GM23338 (cell line): ENCODE measurements around the gene FAM168A. TPM values are rescaled to one million over a fixed set of nuclear protein-coding genes. Genes with fewer than 3 reads are reported as not detected.
A peak's percentile ranks its signal among the peaks of the same experiment; 100 is the strongest.

ENCODE experiments used
- ATAC-seq: fragments of 200-7000 bp; cut with Tn5 transposase; 3 replicates; pipeline ENCODE4 v1.9.1; 2020
- DNase-seq: peaks from one replicate; pipeline ENCODE4 v3.0.0-alpha.2; 2015; ENCODE audit warnings: low spot score
- H2AFZ ChIP-seq: fragments of 200-600 bp; sonication (generic); 2 replicates; pipeline ENCODE4 v1.8.0; 2016; ENCODE audit warnings: antibody characterized with exemption, mild to moderate bottlenecking, moderate library complexity
- H3F3A ChIP-seq: fragments of 200-600 bp; sonication (generic); replicated peaks from 2 replicates; pipeline ENCODE4 v1.8.0; 2017; ENCODE audit warnings: antibody characterized with exemption, mixed run types, low read depth
- H3K27ac ChIP-seq: fragments of 200-600 bp; sonication (generic); 2 replicates; pipeline ENCODE4 v1.6.1; 2016; ENCODE audit warnings: low read depth
- H3K27me3 ChIP-seq: fragments of 200-600 bp; sonication (generic); 2 replicates; pipeline ENCODE4 v1.8.0; 2016; ENCODE audit warnings: mild to moderate bottlenecking, mixed run types, moderate library complexity; ENCODE audit not compliant: insufficient read depth
- H3K36me3 ChIP-seq: fragments of 200-600 bp; sonication (generic); 2 replicates; pipeline ENCODE4 v1.8.0; 2016; ENCODE audit warnings: mild to moderate bottlenecking; ENCODE audit not compliant: insufficient read depth
- H3K4me1 ChIP-seq: fragments of 200-600 bp; sonication (generic); 2 replicates; pipeline ENCODE4 v1.8.0; 2016; ENCODE audit warnings: mild to moderate bottlenecking, moderate library complexity; ENCODE audit not compliant: insufficient read depth
- H3K4me2 ChIP-seq: fragments of 200-600 bp; sonication (generic); 2 replicates; pipeline ENCODE4 v1.7.1; 2017; ENCODE audit warnings: mixed run types
- H3K4me3 ChIP-seq: fragments of 200-600 bp; sonication (generic); 2 replicates; pipeline ENCODE4 v1.6.1; 2016; ENCODE audit warnings: mixed run types
- H3K79me2 ChIP-seq: fragments of 200-600 bp; sonication (generic); replicated peaks from 2 replicates; pipeline ENCODE4 v1.8.0; 2017; ENCODE audit warnings: mild to moderate bottlenecking; ENCODE audit not compliant: insufficient read depth
- H3K9me2 ChIP-seq: fragments of 200-600 bp; sonication (generic); 2 replicates; pipeline ENCODE4 v1.8.0; 2017; ENCODE audit not compliant: insufficient read depth
- H4K20me1 ChIP-seq: fragments of 200-600 bp; sonication (generic); replicated peaks from 2 replicates; pipeline ENCODE4 v1.8.0; 2017; ENCODE audit warnings: mild to moderate bottlenecking; ENCODE audit not compliant: insufficient read depth
- H3K27ac Mint-ChIP-seq: 2 replicates; pipeline ENCODE4 v1.8.0; 2020; ENCODE audit warnings: inconsistent platforms, mild to moderate bottlenecking, moderate library complexity, mixed read lengths
- H3K27me3 Mint-ChIP-seq: 3 replicates; pipeline ENCODE4 v1.8.0; 2022; ENCODE audit warnings: low read depth, mild to moderate bottlenecking, moderate library complexity, mixed read lengths, inconsistent platforms; ENCODE audit not compliant: insufficient read depth, poor library complexity
- H3K36me3 Mint-ChIP-seq: 3 replicates; pipeline ENCODE4 v1.8.0; 2021; ENCODE audit warnings: low read depth, mild to moderate bottlenecking, inconsistent platforms, moderate library complexity, mixed read lengths
- H3K4me1 Mint-ChIP-seq: 3 replicates; pipeline ENCODE4 v1.8.0; 2020; ENCODE audit warnings: mild to moderate bottlenecking, inconsistent platforms, mixed read lengths
- H3K4me3 Mint-ChIP-seq: 3 replicates; pipeline ENCODE4 v1.8.0; 2021; ENCODE audit warnings: moderate library complexity, mild to moderate bottlenecking, inconsistent platforms, mixed read lengths
- H3K9me3 Mint-ChIP-seq: 3 replicates; pipeline ENCODE4 v1.8.0; 2020; ENCODE audit warnings: moderate library complexity, mild to moderate bottlenecking, inconsistent platforms, mixed read lengths
- CREB1 ChIP-seq: fragments of 250-450 bp; sonication (Bioruptor Pico); IDR thresholded peaks from 2 replicates; pipeline ENCODE4 v1.5.0; 2020; ENCODE audit warnings: low read depth, mild to moderate bottlenecking, moderate library complexity
- CTCF ChIP-seq, 2 experiments: fragments of 200-600 bp in 1 of 2; sonication (generic) in 1 of 2; conservative IDR thresholded peaks; 2 replicates each; pipeline versions ENCODE4 v1.5.1 to v1.6.1; 2016 to 2017; ENCODE audit warnings: antibody characterized with exemption in 2 of 2, low read depth in 2 of 2, mild to moderate bottlenecking in 2 of 2, moderate library complexity in 1 of 2
- ETS1 ChIP-seq: IDR thresholded peaks from 2 replicates; pipeline ENCODE4 v1.6.1; 2016; ENCODE audit warnings: antibody characterized with exemption
- EZH2phosphoT487 ChIP-seq: fragments of 200-600 bp; sonication (generic); IDR thresholded peaks from one replicate; pipeline ENCODE4 v1.8.1; 2018; ENCODE audit warnings: antibody characterized with exemption; ENCODE audit not compliant: unreplicated experiment
- JUNB ChIP-seq: IDR thresholded peaks from one replicate; pipeline ENCODE4 v1.6.1; 2016; ENCODE audit warnings: antibody characterized with exemption; ENCODE audit not compliant: unreplicated experiment
- NANOG ChIP-seq: IDR thresholded peaks from 2 replicates; pipeline ENCODE4 v1.6.1; 2016; ENCODE audit warnings: antibody characterized with exemption, borderline replicate concordance
- POLR2AphosphoS5 ChIP-seq: IDR thresholded peaks from 2 replicates; pipeline ENCODE4 v1.6.1; 2016; ENCODE audit warnings: antibody characterized with exemption, low read depth
- STAT1 ChIP-seq: IDR thresholded peaks from one replicate; pipeline ENCODE4 v1.6.1; 2016; ENCODE audit warnings: antibody characterized with exemption; ENCODE audit not compliant: unreplicated experiment
- ZNF114 ChIP-seq: fragments of 250-450 bp; sonication (Bioruptor Pico); IDR thresholded peaks from 2 replicates; pipeline ENCODE4 v1.5.0; 2020; ENCODE audit warnings: mild to moderate bottlenecking, moderate library complexity
- ZNF462 ChIP-seq: fragments of 250-450 bp; sonication (Bioruptor Pico); IDR thresholded peaks from 2 replicates; pipeline ENCODE4 v1.5.0; 2020; ENCODE audit warnings: mild to moderate bottlenecking, moderate library complexity
- polyA plus RNA-seq: library from polyadenylated mRNA; unstranded; fragments of >200 nt; fragmentation: Nextera tagmentation; extraction: Ambion mirVana; gene quantifications from 2 replicates; pipeline ENCODE4 v1.2.1, GENCODE V29; 2016
- total RNA-seq: library from RNA; depleted of rRNA; stranded (reverse); fragments of >200 nt; shearing (Covaris generic); gene quantifications from 2 replicates; pipeline ENCODE4 v1.2.3, GENCODE V29; 2014
- TF ChIP-seq, protein P1 (sequence below): IDR thresholded peaks from one replicate; pipeline ENCODE4 v1.6.1; 2018; ENCODE audit warnings: antibody characterized with exemption; ENCODE audit not compliant: unreplicated experiment

Gene FAM168A
- total and polyA plus RNA-seq, 2 experiments from 2014 or later = 8.0 to 20.3 TPM

DNA sequence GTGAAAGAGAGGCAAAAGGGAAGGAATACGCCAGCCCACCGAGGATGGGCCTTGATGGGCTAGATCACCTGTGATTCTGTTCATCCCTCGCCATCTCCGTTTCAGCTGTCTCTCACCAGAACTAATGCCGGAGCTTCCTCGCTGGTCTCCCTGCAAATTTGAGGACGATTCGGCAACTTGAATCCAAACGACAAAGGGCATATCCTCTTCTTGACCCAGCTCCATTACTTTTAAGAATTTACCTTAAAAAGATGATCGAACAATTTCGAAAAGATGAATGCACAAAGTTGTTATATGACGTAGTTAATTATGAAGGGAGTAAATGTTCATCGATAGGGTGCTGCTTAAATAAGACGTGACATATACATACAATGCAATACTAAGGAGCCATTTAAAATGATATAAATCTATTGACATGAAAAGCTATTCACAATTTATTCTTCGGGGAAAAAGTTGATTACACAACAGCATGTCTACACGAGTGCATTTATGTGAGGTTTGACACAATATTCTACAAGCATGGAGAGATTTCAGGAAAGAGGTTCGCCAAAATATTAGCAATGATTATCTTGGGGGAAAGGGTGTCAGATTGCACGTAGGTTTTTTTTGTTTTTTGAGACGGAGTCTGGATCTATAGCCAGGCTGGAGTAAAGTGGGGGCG is 937 bp upstream of the FAM168A start:
- peak overlapping the region; percentile 55 for H3K4me3 ChIP-seq
- H2AFZ ChIP-seq = peak overlapping the region; percentile 78; the same call in 1 of the 2 replicates
- TF ChIP-seq ETS1 = no peak
- no peak for TF ChIP-seq CTCF (conservative IDR thresholded peaks at IDR 0.05; ENCODE audit: low read depth in 2 of 2)
- no peak for TF ChIP-seq ZNF114 (CRISPR knock-in tag)
- TF ChIP-seq JUNB = no peak
- TF ChIP-seq, protein P1, sequence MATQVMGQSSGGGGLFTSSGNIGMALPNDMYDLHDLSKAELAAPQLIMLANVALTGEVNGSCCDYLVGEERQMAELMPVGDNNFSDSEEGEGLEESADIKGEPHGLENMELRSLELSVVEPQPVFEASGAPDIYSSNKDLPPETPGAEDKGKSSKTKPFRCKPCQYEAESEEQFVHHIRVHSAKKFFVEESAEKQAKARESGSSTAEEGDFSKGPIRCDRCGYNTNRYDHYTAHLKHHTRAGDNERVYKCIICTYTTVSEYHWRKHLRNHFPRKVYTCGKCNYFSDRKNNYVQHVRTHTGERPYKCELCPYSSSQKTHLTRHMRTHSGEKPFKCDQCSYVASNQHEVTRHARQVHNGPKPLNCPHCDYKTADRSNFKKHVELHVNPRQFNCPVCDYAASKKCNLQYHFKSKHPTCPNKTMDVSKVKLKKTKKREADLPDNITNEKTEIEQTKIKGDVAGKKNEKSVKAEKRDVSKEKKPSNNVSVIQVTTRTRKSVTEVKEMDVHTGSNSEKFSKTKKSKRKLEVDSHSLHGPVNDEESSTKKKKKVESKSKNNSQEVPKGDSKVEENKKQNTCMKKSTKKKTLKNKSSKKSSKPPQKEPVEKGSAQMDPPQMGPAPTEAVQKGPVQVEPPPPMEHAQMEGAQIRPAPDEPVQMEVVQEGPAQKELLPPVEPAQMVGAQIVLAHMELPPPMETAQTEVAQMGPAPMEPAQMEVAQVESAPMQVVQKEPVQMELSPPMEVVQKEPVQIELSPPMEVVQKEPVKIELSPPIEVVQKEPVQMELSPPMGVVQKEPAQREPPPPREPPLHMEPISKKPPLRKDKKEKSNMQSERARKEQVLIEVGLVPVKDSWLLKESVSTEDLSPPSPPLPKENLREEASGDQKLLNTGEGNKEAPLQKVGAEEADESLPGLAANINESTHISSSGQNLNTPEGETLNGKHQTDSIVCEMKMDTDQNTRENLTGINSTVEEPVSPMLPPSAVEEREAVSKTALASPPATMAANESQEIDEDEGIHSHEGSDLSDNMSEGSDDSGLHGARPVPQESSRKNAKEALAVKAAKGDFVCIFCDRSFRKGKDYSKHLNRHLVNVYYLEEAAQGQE = no peak
- TF ChIP-seq CREB1 (CRISPR knock-in tag) = no peak
- no peak for TF ChIP-seq EZH2phosphoT487
- TF ChIP-seq POLR2AphosphoS5 = no peak
- TF ChIP-seq NANOG = no peak
- no peak for TF ChIP-seq ZNF462 (CRISPR knock-in tag)
- TF ChIP-seq STAT1 = no peak
- Mint-ChIP-seq H3K9me3 (no peaks in the 10 kb centered on the region), H3K36me3 (no peaks in the 10 kb centered on the region; the same call in 2 of the 3 replicates), H3K27ac (peak overlapping the region; percentile 91), H3K4me1 (peaks cover 33% of the 10 kb centered on the region), H3K4me3 (peak overlapping the region; percentile 89), H3K27me3 (peaks cover 8% of the 10 kb centered on the region)
- H3K9me2 ChIP-seq = no peaks in the 10 kb centered on the region
- H3K79me2 ChIP-seq = peaks cover 36% of the 10 kb centered on the region
- no peaks in the 10 kb centered on the region for H3K27me3 ChIP-seq
- ATAC-seq (no peak), DNase-seq (no peak)
- H3F3A ChIP-seq = no peaks in the 10 kb centered on the region
- H3K4me1 ChIP-seq = peaks cover 28% of the 10 kb centered on the region
- H3K4me2 ChIP-seq = peak overlapping the region; percentile 78
- peak overlapping the region; percentile 67; the same call in 1 of the 2 replicates for H3K27ac ChIP-seq
- no peaks in the 10 kb centered on the region; the same call in 1 of the 2 replicates for H4K20me1 ChIP-seq
- no peaks in the 10 kb centered on the region for H3K36me3 ChIP-seq
